Naive thymus-derived CD8-positive, alpha-beta T cell (primary cell): ENCODE measurements around the gene SKI. TPM values are rescaled to one million over a fixed set of nuclear protein-coding genes. Genes with fewer than 3 reads are reported as not detected.
"Not testable (repeated sequence)": the region's sequence is repeated elsewhere in the genome, so short reads cannot be mapped to it uniquely, and the experiment has no call there.

Source experiments
- ATAC-seq, 2 donors: fragments of 150-1000 bp; cut with Tn5 transposase in 1 of 2; sonication (Bioruptor Pico), chemical (Tn5 transposase) in 1 of 2; 1 replicate in 1 of 2; 2 replicates in 1 of 2; pipeline ENCODE4 v1.10.0; 2021; ENCODE audit warnings: mild to moderate bottlenecking in 2 of 2, moderate library complexity in 2 of 2
- POLR2A ChIA-PET: fragments of 350-600 bp; sonication (Branson Sonifier 250); formaldehyde crosslinking; loops from one replicate; lab custom pipeline; 2021; ENCODE audit warnings: antibody characterized with exemption; lab: Charles Lee
- DNase-seq, 10 donors: peaks; one replicate each; pipeline versions ENCODE4 v3.0.0 to v3.0.0-alpha.2; 2020 to 2022
- H3K27ac Mint-ChIP-seq, 10 donors: one replicate each; pipeline ENCODE4 v1.8.0; 2020 to 2022; ENCODE audit warnings: mild to moderate bottlenecking in 10 of 10, mixed read lengths in 10 of 10, moderate library complexity in 4 of 10, inconsistent platforms in 1 of 10
- H3K27me3 Mint-ChIP-seq, 5 donors: one replicate each; pipeline ENCODE4 v1.8.0; 2021 to 2022; ENCODE audit warnings: mixed read lengths in 5 of 5
- H3K36me3 Mint-ChIP-seq, 3 donors: one replicate each; pipeline ENCODE4 v1.8.0; 2020 to 2022; ENCODE audit warnings: mixed read lengths in 3 of 3, mild to moderate bottlenecking in 2 of 3, inconsistent platforms in 1 of 3
- H3K4me1 Mint-ChIP-seq, 4 donors: one replicate each; pipeline ENCODE4 v1.8.0; 2021 to 2022; ENCODE audit warnings: mixed read lengths in 4 of 4
- H3K4me3 Mint-ChIP-seq, 10 donors: one replicate each; pipeline ENCODE4 v1.8.0; 2020 to 2022; ENCODE audit warnings: mild to moderate bottlenecking in 10 of 10, mixed read lengths in 10 of 10, moderate library complexity in 6 of 10, inconsistent platforms in 1 of 10
- H3K9me3 Mint-ChIP-seq, 9 donors: one replicate each; pipeline ENCODE4 v1.8.0; 2020 to 2022; ENCODE audit warnings: mixed read lengths in 9 of 9, mild to moderate bottlenecking in 3 of 9, inconsistent platforms in 1 of 9, moderate library complexity in 1 of 9
- polyA plus RNA-seq, 3 donors: library from polyadenylated mRNA; unstranded; fragments of 300-500 nt; fragmentation: Illumina TruSeq; gene quantifications; one replicate each; pipeline ENCODE4 v1.2.3, GENCODE V29; 2021
- total RNA-seq, 8 experiments: library from RNA in 2 of 8; stranded (reverse) in 2 of 8; gene quantifications; one replicate each; pipeline ENCODE4 v1.2.3 and lab custom pipeline; 2021 to 2026

The SKI gene
- total and polyA plus RNA-seq, 5 experiments from 2014 or later = 0.30 to 105 (median 0.80) TPM

GRCh38 chr1:2320006-2320405 is 91.9 kb downstream of the SKI start:
- Mint-ChIP-seq H3K27me3 (peaks cover 0 to 4% (median under 1%) of the 10 kb centered on the region in 5 donors), H3K27ac (peak overlapping the region in 1 of 10 donors; percentile 63), H3K36me3 (no peaks in the 10 kb centered on the region), H3K4me1 (peaks cover 7 to 30% (median 17%) of the 10 kb centered on the region in 4 donors), H3K9me3 (no peaks in the 10 kb centered on the region), H3K4me3 (no peak overlapping the region)
- POLR2A ChIA-PET = interaction anchor here (1.8 to 6.3 kb wide), 3 partner anchors 18 to 91 kb away, joined by 4 to 60 read pairs (median 5); partner anchors contain the start of gene SKI
- DNase-seq (no peak), ATAC-seq (no peak)

GRCh38 chr1:2320760-2321667 is 92.9 kb downstream of the SKI start:
- H3K4me3 Mint-ChIP-seq = no peak overlapping the region
- DNase-seq = no peak
- H3K9me3 Mint-ChIP-seq = no peaks in the 10 kb centered on the region
- POLR2A ChIA-PET = interaction anchor here (0.5 to 6.3 kb wide), 3 partner anchors 46 to 301 kb away, joined by 3 to 60 read pairs (median 3); partner anchors contain the start of gene SKI
- H3K36me3 Mint-ChIP-seq = no peaks in the 10 kb centered on the region
- H3K27ac Mint-ChIP-seq = peak overlapping the region in 3 of 10 donors; percentile 21 to 29 (median 28)
- H3K4me1 Mint-ChIP-seq = peaks cover 6 to 27% (median 15%) of the 10 kb centered on the region in 4 donors
- peaks cover 0 to 10% (median 4%) of the 10 kb centered on the region in 5 donors for H3K27me3 Mint-ChIP-seq
- no peak for ATAC-seq

GRCh38 chr1:2322065-2322571 is 94.0 kb downstream of the SKI start:
- POLR2A ChIA-PET = no interaction called here

GRCh38 chr1:2322581-2323211 is 94.6 kb downstream of the SKI start:
- DNase-seq = no peak
- ATAC-seq = peak in 1 of 2 donors; percentile 8
- Mint-ChIP-seq H3K36me3 (peaks cover 0 to 2% (median 0%) of the 10 kb centered on the region in 3 donors), H3K9me3 (no peaks in the 10 kb centered on the region), H3K4me1 (peaks cover 8 to 21% (median 15%) of the 10 kb centered on the region in 4 donors), H3K4me3 (no peak overlapping the region), H3K27me3 (peaks cover 4 to 22% (median 13%) of the 10 kb centered on the region in 5 donors), H3K27ac (no peak overlapping the region)
- POLR2A ChIA-PET = no interaction called here

More at GRCh38 chr1:2322065-2322571, 94.0 kb downstream of the SKI start:
- H3K4me1 Mint-ChIP-seq = peaks cover 8 to 20% (median 14%) of the 10 kb centered on the region in 4 donors
- H3K27me3 Mint-ChIP-seq = peaks cover 1 to 17% (median 9%) of the 10 kb centered on the region in 5 donors
- H3K9me3 Mint-ChIP-seq = no peaks in the 10 kb centered on the region
- H3K36me3 Mint-ChIP-seq = no peaks in the 10 kb centered on the region
- peak overlapping the region in 5 of 10 donors; percentile 40 to 80 (median 56) for H3K27ac Mint-ChIP-seq
- DNase-seq (peak in 1 of 10 donors; percentile 28), ATAC-seq (peak; percentile 44 to 57)
- no peak overlapping the region for H3K4me3 Mint-ChIP-seq

DNA sequence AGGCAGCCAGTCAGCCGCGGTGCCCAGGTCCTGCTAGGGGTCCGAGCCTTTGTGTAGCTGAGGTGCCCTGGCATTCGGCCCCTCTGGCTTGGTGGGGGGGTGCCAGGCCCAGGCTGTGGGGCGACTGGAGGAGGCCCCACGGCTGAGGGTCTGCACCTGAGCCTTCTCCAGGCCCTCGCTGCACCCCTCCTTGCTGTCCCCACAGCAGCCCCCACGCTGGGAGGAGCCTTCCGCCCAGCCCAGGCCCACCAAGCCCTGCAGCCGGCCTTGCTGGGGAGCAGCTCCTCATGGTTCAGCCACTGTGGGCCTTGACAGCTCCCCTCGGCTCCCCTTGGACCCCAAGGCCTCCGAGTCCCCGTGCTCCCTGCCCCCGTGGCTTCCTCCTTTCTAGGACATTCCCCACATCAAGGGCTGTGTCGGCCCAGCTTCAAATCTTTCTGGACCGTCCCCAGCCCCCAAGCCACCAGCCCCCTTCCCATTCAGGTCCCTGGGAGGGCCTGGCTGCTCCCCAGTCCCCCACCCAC is 95.4 kb downstream of the SKI start:
- Mint-ChIP-seq H3K27ac (no peak overlapping the region), H3K4me1 (peaks cover 7 to 21% (median 13%) of the 10 kb centered on the region in 4 donors), H3K36me3 (peaks cover 0 to 2% (median 0%) of the 10 kb centered on the region in 3 donors), H3K27me3 (peaks cover 4 to 23% (median 13%) of the 10 kb centered on the region in 5 donors), H3K4me3 (no peak overlapping the region), H3K9me3 (no peaks in the 10 kb centered on the region)
- POLR2A ChIA-PET = no interaction called here
- DNase-seq (no peak), ATAC-seq (no peak)

- ATAC-seq (peak in 1 of 2 donors; percentile 26), DNase-seq (no peak)
- POLR2A ChIA-PET = no interaction called here
- Mint-ChIP-seq H3K4me1 (peaks cover 0 to 21% (median 12%) of the 10 kb centered on the region in 4 donors), H3K9me3 (no peaks in the 10 kb centered on the region), H3K27ac (peak overlapping the region in 5 of 10 donors; percentile 56 to 85 (median 73)), H3K36me3 (peaks cover 0 to 2% (median 0%) of the 10 kb centered on the region in 3 donors), H3K4me3 (peak overlapping the region in 1 of 10 donors; percentile 49), H3K27me3 (peaks cover 4 to 23% (median 13%) of the 10 kb centered on the region in 5 donors)
Observed at GRCh38 chr1:2324553-2325366, 96.6 kb downstream of the SKI start.

GRCh38 chr1:2326524-2326923 is 98.4 kb downstream of the SKI start:
- peaks cover 0 to 2% (median 0%) of the 10 kb centered on the region in 3 donors for H3K36me3 Mint-ChIP-seq
- ATAC-seq (no peak), DNase-seq (no peak)
- POLR2A ChIA-PET = no interaction called here
- H3K27me3 Mint-ChIP-seq = peaks cover 4 to 23% (median 13%) of the 10 kb centered on the region in 5 donors
- H3K27ac Mint-ChIP-seq = peak overlapping the region in 1 of 10 donors; percentile 11
- no peak overlapping the region for H3K4me3 Mint-ChIP-seq
- no peaks in the 10 kb centered on the region for H3K9me3 Mint-ChIP-seq
- H3K4me1 Mint-ChIP-seq = peaks cover 0 to 20% (median 10%) of the 10 kb centered on the region in 4 donors

GRCh38 chr1:2327162-2327561 is 99.0 kb downstream of the SKI start:
- ATAC-seq, DNase-seq, H3K36me3 Mint-ChIP-seq, H3K9me3 Mint-ChIP-seq, H3K4me3 Mint-ChIP-seq, POLR2A ChIA-PET: not testable (repeated sequence)
- Mint-ChIP-seq H3K4me1 (peaks cover 0 to 14% (median 9%) of the 10 kb centered on the region in 4 donors), H3K27me3 (peaks cover 4 to 23% (median 13%) of the 10 kb centered on the region in 5 donors), H3K27ac (peak overlapping the region in 7 of 10 donors; percentile 19 to 83 (median 60))

GRCh38 chr1:2327841-2328240 is 99.7 kb downstream of the SKI start:
- peaks cover 0 to 13% (median 9%) of the 10 kb centered on the region in 4 donors for H3K4me1 Mint-ChIP-seq
- no peak for ATAC-seq
- peaks cover 4 to 23% (median 13%) of the 10 kb centered on the region in 5 donors for H3K27me3 Mint-ChIP-seq
- no peak for DNase-seq
- H3K36me3 Mint-ChIP-seq = peaks cover 0 to 2% (median 0%) of the 10 kb centered on the region in 3 donors
- no peak overlapping the region for H3K27ac Mint-ChIP-seq
- no peaks in the 10 kb centered on the region for H3K9me3 Mint-ChIP-seq
- POLR2A ChIA-PET = no interaction called here
- no peak overlapping the region for H3K4me3 Mint-ChIP-seq

GRCh38 chr1:2328676-2329455 is 100.7 kb downstream of the SKI start:
- DNase-seq (no peak), ATAC-seq (no peak)
- Mint-ChIP-seq H3K27ac (no peak overlapping the region), H3K9me3 (no peaks in the 10 kb centered on the region), H3K4me3 (no peak overlapping the region), H3K27me3 (peaks cover 4 to 23% (median 13%) of the 10 kb centered on the region in 5 donors), H3K4me1 (peaks cover 0 to 13% (median 9%) of the 10 kb centered on the region in 4 donors), H3K36me3 (peaks cover 0 to 2% (median 0%) of the 10 kb centered on the region in 3 donors)
- POLR2A ChIA-PET = no interaction called here

DNA sequence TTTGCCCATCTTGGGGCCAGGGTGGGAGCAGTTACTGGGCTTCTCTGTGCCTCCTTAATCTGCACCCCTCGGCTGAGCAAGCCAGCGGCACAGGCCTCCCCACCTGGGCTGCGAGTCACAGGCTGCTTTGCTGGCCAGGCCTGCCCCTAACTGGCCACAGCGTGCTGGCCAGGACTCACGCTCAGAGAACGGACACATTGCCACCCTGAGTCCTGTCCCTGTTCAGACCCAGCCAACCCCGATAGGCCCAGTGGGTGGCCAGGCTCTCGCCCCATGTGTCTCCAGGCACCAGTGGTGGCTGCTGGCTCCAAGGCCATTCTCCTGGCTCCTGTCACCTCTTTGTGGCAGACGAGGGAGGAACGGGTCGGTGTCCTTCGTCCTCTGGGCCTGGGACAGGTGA is 101.9 kb downstream of the SKI start:
- Mint-ChIP-seq H3K27me3 (peaks cover 4 to 19% (median 12%) of the 10 kb centered on the region in 5 donors), H3K27ac (no peak overlapping the region), H3K4me1 (peaks cover 0 to 10% (median 7%) of the 10 kb centered on the region in 4 donors), H3K36me3 (peaks cover 0 to 2% (median 0%) of the 10 kb centered on the region in 3 donors), H3K9me3 (no peaks in the 10 kb centered on the region), H3K4me3 (no peak overlapping the region)
- DNase-seq (no peak), ATAC-seq (no peak)
- POLR2A ChIA-PET = no interaction called here
